ENCODE results near the gene DNAH17.

The DNAH17 gene

GRCh38 chr17:78571329-78571728 lies 5.9 kb downstream of the DNAH17 start:
- DNase-seq = no peak

GRCh38 chr17:78568494-78569115 lies 8.6 kb downstream of the DNAH17 start:
- DNase-seq = no peak

- DNase-seq = no peak
These were observed 9.2 kb downstream of the DNAH17 start for GRCh38 chr17:78567991-78568390.

GRCh38 chr17:78566947-78567346 lies 10.2 kb downstream of the DNAH17 start:
- DNase-seq = no peak

GRCh38 chr17:78563189-78564145 lies 13.7 kb downstream of the DNAH17 start:
- no peak for DNase-seq

- DNase-seq = no peak
These were observed 14.5 kb downstream of the DNAH17 start for GRCh38 chr17:78562734-78563133.

GRCh38 chr17:78561166-78561565 lies 16.0 kb downstream of the DNAH17 start:
- no peak for DNase-seq

- DNase-seq = no peak
These were observed 16.5 kb downstream of the DNAH17 start for GRCh38 chr17:78560731-78561130.

- DNase-seq = no peak
These were observed 17.3 kb downstream of the DNAH17 start for GRCh38 chr17:78559749-78560368.

- DNase-seq = no peak
These were observed 18.2 kb downstream of the DNAH17 start for GRCh38 chr17:78558989-78559388.

GRCh38 chr17:78558181-78558850 lies 18.9 kb downstream of the DNAH17 start:
- no peak for DNase-seq

- DNase-seq = no peak
These were observed 19.6 kb downstream of the DNAH17 start for GRCh38 chr17:78557598-78558039.

GRCh38 chr17:78556812-78557211 lies 20.4 kb downstream of the DNAH17 start:
- DNase-seq = no peak

- no peak for DNase-seq
These were observed 21.3 kb downstream of the DNAH17 start for GRCh38 chr17:78555746-78556401.

GRCh38 chr17:78550464-78550863 lies 26.7 kb downstream of the DNAH17 start:
- DNase-seq = no peak

GRCh38 chr17:78548725-78549124 lies 28.5 kb downstream of the DNAH17 start:
- DNase-seq = no peak

GRCh38 chr17:78547035-78547434 lies 30.2 kb downstream of the DNAH17 start:
- no peak for DNase-seq

GRCh38 chr17:78546476-78546875 lies 30.7 kb downstream of the DNAH17 start:
- DNase-seq = no peak

- DNase-seq = no peak
These were observed 32.1 kb downstream of the DNAH17 start for GRCh38 chr17:78544881-78545755.

- no peak for DNase-seq
These were observed 35.5 kb downstream of the DNAH17 start for GRCh38 chr17:78541488-78542206.

- DNase-seq = no peak
These were observed 37.4 kb downstream of the DNAH17 start for GRCh38 chr17:78539781-78540180.
